Stomach (tissue), 4 donors: ENCODE measurements around the gene TCTN1.

Experiments
- CTCF ChIP-seq, 7 experiments: fragments of 450-650 bp in 4 of 7; fragments of 200-600 bp in 3 of 7; sonication (generic) in 3 of 7; IDR thresholded peaks; one replicate each; pipeline ENCODE4 v1.5.1; 2016 to 2019; ENCODE audit warnings: antibody characterized with exemption in 7 of 7, control low read depth in 2 of 7, mild to moderate bottlenecking in 1 of 7
- POLR2AphosphoS5 ChIP-seq, 3 donors: sonication (generic); formaldehyde crosslinking; IDR thresholded peaks; one replicate each; pipeline ENCODE4 v1.6.1; 2016; ENCODE audit warnings: antibody characterized with exemption in 3 of 3

DNA sequence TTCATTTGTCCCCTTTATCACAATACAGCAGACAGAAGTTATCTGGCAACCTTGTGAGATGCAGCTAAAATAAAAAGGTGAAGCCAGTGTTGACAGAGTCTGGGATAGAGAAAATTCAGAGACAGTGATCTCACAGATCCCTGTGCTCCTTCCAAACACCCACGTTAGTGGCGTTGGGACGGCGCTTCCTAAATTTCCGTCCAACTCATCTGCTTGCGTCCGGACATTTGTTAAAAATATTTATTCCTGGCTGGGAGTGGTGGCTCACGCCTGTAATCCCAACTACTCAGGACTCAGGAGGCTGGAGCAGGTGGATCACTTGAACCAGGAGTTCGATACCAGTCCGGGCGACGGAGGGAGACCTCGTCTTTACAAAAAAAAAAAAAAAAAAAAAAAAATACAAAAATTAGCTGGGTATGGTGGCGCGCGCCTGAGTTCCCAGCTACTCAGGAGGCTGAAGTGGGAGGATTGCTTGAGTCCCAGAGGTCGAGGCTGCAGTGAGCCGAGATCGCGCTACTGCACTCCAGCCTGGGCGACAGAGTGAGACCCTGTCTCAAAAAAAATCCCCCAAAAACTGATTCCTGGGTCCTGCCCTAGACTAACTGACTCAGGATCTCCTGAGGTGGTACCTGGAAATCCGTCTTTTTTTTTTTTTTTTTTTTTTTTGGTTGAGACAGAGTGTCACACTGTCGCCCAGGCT is 708 bp upstream of the TCTN1 start:
- TF ChIP-seq CTCF (IDR thresholded peaks at IDR 0.05) (no peak), POLR2AphosphoS5 (IDR thresholded peaks at IDR 0.05) (no peak)
